Activated naive CD8-positive, alpha-beta T cell treated with anti-CD3 and anti-CD28 coated beads for 36 hours (primary cell): Measurements from ENCODE around the gene SDCCAG8. TPM values are rescaled to one million over a fixed set of nuclear protein-coding genes. Genes with fewer than 3 reads are reported as not detected.
A peak's percentile ranks its signal among the peaks of the same experiment; 100 is the strongest.

ENCODE experiments used
- DNase-seq: peaks from one replicate; pipeline ENCODE4 v3.0.0; 2021
- H3K27ac Mint-ChIP-seq: one replicate; pipeline ENCODE4 v1.8.0; 2022; ENCODE audit warnings: mild to moderate bottlenecking, moderate library complexity, mixed read lengths
- H3K27me3 Mint-ChIP-seq: one replicate; pipeline ENCODE4 v1.8.0; 2022; ENCODE audit warnings: mild to moderate bottlenecking, mixed read lengths
- H3K36me3 Mint-ChIP-seq: one replicate; pipeline ENCODE4 v1.8.0; 2021; ENCODE audit warnings: mild to moderate bottlenecking, mixed read lengths
- H3K4me1 Mint-ChIP-seq: one replicate; pipeline ENCODE4 v1.8.0; 2021; ENCODE audit warnings: mixed read lengths
- H3K4me3 Mint-ChIP-seq: one replicate; pipeline ENCODE4 v1.8.0; 2022; ENCODE audit warnings: mild to moderate bottlenecking, moderate library complexity, mixed read lengths
- H3K9me3 Mint-ChIP-seq: one replicate; pipeline ENCODE4 v1.8.0; 2022; ENCODE audit warnings: mixed read lengths
- total RNA-seq, 2 experiments: library from RNA; stranded (reverse); gene quantifications; one replicate each; pipeline ENCODE4 v1.2.3, GENCODE V29; 2021

The SDCCAG8 gene
- total RNA-seq, 2 experiments from 2014 or later, result 24.2 to 24.7 TPM

DNA sequence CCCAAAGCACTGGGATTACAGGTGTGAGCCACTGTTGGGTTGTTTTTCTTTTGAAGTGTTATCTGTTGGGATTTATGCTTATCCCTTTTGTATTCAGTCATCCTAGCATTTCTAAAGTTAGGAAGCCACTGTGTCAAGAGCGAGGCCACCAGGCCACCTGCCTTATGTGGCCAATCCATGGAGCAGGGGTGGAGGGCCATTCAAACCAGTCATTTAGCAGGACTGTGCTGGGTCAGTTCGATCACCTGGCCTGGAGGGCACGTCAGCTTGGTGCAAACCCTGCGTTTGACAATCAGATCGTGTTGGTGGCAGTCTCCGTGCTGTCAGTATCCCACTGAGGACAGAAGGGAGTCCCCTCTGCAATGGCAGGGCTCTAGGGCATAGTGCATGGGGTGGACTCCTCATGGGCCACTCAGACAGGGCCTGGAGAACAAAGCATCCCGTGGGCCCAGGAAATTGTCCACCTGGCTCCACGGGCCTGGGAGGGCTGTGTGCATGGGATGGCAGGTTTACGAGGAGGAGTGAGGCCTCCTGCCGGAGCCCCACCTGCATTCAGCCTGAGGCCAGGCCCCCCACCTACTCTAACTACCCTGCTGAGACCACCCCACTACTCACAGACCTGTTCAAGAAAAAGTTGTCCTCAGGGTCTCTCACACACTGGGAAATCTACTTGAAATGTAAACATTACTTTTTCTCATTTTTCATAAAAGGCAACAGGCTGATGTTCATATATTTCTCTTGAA, 242.3 kb downstream of the SDCCAG8 start:
- Mint-ChIP-seq H3K27ac (no peak overlapping the region), H3K9me3 (no peaks in the 10 kb centered on the region), H3K4me3 (no peak overlapping the region), H3K36me3 (peaks cover 13% of the 10 kb centered on the region), H3K27me3 (no peaks in the 10 kb centered on the region), H3K4me1 (peaks cover 6% of the 10 kb centered on the region)
- no peak for DNase-seq

DNA sequence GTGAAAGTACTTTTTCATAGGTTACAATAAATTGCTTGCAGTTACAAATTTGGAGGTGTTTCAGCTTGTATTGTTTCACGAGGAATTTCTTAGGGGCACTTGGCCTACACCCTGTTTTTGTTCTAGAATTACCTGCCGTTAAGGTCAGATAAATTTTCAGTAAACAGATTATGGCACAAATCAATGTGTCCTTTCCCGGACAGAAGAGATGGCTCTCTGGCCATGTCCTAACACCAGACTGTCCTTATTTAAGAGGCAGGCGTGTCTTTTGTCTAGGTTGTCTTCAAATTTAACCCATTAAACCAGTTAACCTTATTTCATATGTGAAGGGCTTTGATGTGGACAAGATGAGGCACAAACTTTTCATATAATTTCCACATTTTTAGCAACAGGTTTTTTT, 243.4 kb downstream of the SDCCAG8 start:
- no peak for DNase-seq
- H3K36me3 Mint-ChIP-seq, result peaks cover 13% of the 10 kb centered on the region
- H3K27me3 Mint-ChIP-seq, result no peaks in the 10 kb centered on the region
- H3K4me3 Mint-ChIP-seq, result no peak overlapping the region
- H3K27ac Mint-ChIP-seq, result no peak overlapping the region
- no peaks in the 10 kb centered on the region for H3K9me3 Mint-ChIP-seq
- H3K4me1 Mint-ChIP-seq, result peaks cover 6% of the 10 kb centered on the region

DNA sequence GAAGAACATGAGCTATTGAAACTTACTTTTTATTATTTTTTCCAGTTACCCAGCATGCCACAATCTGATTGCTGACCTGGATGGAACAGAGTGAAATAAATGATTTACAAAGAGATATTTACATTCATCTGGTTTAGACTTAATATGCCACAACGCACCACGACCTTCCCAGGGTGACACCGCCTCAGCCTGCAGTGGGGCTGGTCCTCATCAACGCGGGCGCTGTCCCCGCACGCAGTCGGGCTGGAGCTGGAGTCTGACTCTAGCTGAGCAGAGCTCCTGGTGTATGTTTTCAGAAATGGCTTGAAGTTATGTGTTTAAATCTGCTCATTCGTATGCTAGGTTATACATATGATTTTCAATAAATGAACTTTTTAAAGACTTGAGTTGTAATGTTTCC, 243.9 kb downstream of the SDCCAG8 start:
- no peaks in the 10 kb centered on the region for H3K27me3 Mint-ChIP-seq
- H3K36me3 Mint-ChIP-seq, result peaks cover 14% of the 10 kb centered on the region
- H3K4me3 Mint-ChIP-seq, result no peak overlapping the region
- peaks cover 6% of the 10 kb centered on the region for H3K4me1 Mint-ChIP-seq
- H3K27ac Mint-ChIP-seq, result peak overlapping the region; percentile 39
- no peaks in the 10 kb centered on the region for H3K9me3 Mint-ChIP-seq
- no peak for DNase-seq

DNA sequence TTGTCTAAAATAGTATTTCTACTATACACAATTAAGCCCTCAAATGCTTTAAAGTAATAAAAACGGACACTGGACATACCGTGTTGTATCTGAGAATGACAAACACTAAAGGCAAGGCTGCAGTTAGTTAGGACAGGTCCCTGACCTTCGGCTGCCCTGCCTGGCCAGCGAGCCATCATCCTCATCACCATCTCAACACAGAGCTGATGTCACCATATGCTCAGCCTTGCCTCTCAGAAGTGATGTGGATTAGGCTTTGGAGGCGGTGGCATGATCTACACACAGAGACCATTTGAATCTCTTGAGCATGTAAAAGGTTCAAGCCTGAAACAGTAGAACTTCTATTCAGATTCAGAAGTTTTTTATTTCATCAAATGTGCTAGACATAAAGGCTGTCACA, 244.7 kb downstream of the SDCCAG8 start:
- Mint-ChIP-seq H3K27me3 (no peaks in the 10 kb centered on the region), H3K4me1 (peaks cover 6% of the 10 kb centered on the region), H3K9me3 (no peaks in the 10 kb centered on the region), H3K27ac (no peak overlapping the region), H3K4me3 (no peak overlapping the region), H3K36me3 (peaks cover 18% of the 10 kb centered on the region)
- no peak for DNase-seq

DNA sequence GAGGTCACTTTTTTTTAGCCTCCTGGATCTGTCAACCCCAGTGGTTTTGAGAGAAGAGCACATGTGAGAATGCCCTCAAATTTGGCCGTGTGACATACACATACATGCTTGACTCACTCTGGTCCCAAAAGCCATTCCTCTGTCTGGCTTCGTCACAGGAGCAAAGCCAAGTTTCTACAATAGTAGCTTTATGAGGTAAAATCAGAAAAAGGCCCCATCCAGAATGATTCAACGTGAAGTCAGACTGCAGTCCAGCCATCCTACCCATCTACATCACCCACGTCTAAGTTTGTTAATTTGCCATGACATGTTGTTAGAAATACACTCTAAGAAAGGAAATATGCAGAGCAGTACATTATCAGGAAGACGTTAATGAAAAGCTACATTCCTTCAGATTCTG, 245.2 kb downstream of the SDCCAG8 start:
- Mint-ChIP-seq H3K4me3 (no peak overlapping the region), H3K27ac (no peak overlapping the region), H3K27me3 (no peaks in the 10 kb centered on the region), H3K9me3 (no peaks in the 10 kb centered on the region), H3K36me3 (peaks cover 18% of the 10 kb centered on the region), H3K4me1 (peaks cover 4% of the 10 kb centered on the region)
- no peak for DNase-seq

DNA sequence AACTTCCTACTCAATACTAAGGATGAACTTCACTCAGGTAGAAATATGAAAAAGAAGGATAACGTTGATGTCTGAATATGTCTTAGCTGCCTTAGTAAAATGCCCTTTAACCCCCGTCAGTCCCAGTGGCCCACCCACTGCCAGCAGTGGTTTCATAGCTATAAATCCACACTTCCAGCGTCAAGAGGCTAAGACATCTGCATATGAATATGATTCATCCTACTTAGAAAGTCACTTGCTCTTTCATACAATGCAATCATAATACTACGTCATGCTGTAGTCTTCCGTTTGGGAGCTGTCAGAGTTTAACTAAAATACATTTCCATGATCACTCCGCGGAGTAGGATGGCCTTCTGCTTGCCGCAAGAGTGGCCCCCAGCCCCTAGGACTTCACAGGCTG, 247.3 kb downstream of the SDCCAG8 start:
- Mint-ChIP-seq H3K36me3 (peaks cover 9% of the 10 kb centered on the region), H3K4me1 (peaks cover 17% of the 10 kb centered on the region), H3K27me3 (no peaks in the 10 kb centered on the region), H3K4me3 (no peak overlapping the region), H3K27ac (no peak overlapping the region), H3K9me3 (no peaks in the 10 kb centered on the region)
- no peak for DNase-seq

DNA sequence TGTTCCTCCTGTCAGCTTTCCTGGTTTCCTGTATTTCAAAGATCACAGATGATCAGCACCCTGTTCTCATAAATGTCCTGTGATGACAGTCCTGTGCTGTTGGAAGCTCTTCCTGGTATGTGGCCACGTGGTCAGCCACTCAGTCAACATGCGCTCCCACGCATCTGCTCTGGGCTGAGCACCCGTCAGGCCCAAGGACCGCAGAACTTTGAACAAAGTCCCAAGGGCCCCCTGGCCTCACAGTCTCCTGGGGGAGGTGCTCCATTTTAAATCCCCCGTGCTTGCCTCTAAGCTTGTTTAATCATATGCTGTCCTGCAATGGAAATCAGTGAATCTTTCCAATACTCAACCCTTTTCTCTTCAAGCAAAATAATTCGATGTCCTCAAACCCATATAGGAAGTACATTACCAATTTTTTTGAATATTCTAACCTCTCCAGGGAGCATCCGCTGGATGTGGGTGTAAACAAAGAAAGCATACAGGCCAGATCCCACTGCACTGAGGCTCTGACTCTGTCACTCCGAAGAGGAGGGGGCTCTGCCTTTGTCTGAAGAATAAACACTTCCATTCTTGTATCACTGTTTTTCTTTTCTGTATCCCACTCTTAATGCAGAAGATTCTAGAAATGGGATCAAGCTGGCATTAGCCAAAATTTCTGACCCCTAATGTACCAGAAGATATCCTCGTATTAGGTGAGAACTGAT, 250.3 kb downstream of the SDCCAG8 start:
- Mint-ChIP-seq H3K36me3 (peaks cover 9% of the 10 kb centered on the region), H3K27ac (no peak overlapping the region), H3K9me3 (no peaks in the 10 kb centered on the region), H3K4me3 (no peak overlapping the region), H3K27me3 (no peaks in the 10 kb centered on the region), H3K4me1 (peaks cover 22% of the 10 kb centered on the region)
- no peak for DNase-seq

DNA sequence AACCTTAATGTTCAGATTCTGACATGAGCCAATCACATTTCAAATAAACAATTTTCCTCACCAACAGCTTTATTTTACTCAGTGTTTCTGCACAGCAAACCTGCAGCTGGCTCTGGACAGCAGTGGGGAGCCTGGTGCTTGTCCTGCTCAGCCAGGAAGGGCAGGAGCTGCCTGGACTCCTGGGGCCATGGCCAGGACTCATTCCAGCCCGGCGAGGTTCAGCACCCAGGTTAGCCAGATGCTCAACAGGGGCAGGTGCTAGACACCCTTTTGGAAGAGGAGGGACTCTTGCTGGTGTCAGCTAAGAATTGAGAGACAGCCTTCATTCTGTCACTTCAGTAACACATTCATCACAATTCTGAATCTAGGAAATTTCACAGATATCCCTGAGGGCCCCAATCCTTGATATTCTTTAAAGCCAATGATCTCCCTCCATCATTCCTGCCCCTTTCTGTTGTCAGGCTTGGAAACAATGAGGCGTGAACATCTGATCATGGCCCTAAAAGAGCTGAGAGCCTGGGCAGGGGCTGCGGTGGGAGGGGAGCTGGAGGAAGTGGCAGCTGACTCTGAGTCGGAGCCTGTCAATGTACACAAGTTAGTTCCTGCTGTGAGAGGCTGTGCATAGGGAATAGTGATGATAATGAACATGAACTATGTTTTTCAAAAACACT, 251.3 kb downstream of the SDCCAG8 start:
- no peak for DNase-seq
- Mint-ChIP-seq H3K4me3 (no peak overlapping the region), H3K9me3 (no peaks in the 10 kb centered on the region), H3K27ac (no peak overlapping the region), H3K36me3 (peaks cover 11% of the 10 kb centered on the region), H3K27me3 (no peaks in the 10 kb centered on the region), H3K4me1 (peaks cover 22% of the 10 kb centered on the region)

DNA sequence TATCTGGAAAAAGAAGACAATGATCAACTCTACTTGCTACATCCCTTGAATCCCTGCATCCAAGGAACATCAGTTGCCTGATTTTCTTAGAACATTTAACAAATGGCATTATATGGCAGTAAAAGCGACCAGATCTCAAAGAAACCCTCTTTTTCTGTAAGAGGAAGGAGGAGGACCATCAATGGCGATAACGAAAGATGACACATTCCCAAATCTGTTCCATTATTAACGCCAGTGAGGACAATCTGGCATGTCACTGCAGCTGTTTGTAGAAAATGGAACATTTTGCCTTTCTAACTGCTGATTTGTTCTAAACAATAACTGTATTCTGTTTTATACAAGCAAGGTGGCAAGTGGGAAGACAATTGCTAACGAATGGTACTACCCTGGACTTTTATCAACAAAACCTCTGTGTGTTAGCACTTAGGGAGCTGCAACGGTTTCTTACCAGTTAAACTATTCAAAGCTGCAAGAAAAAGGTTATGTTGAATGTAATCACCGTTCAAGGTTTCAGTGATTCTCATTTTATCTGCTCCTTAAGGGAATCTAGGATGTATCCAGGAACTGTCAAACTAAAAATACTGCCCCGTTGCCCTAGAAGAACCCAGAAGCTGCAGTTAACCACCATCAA, 251.9 kb downstream of the SDCCAG8 start:
- DNase-seq, result no peak
- Mint-ChIP-seq H3K36me3 (peaks cover 11% of the 10 kb centered on the region), H3K27me3 (no peaks in the 10 kb centered on the region), H3K4me1 (peaks cover 22% of the 10 kb centered on the region), H3K9me3 (no peaks in the 10 kb centered on the region), H3K4me3 (no peak overlapping the region), H3K27ac (no peak overlapping the region)

DNA sequence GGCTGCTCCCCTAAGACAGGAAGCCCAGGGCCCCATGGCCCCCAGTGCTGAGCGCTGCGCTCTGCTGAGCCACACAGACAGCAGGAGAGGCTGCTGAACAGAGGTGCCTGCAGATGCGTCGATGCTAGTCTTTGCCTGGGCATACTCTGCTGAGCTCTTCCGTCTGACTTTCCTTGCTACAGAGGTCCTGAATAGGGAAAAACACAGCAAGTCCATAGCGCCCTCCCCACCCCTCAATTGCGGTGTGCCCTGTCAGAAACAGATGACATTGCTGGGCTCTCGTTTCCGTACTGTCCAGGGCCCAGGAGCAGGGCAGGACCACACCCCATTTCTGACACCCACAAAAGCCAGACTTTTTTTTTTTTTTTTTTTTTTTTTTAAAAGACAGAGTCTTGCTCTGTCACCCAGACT, 252.5 kb downstream of the SDCCAG8 start:
- Mint-ChIP-seq H3K9me3 (no peaks in the 10 kb centered on the region), H3K4me3 (no peak overlapping the region), H3K27me3 (no peaks in the 10 kb centered on the region), H3K4me1 (peaks cover 22% of the 10 kb centered on the region), H3K36me3 (peaks cover 9% of the 10 kb centered on the region), H3K27ac (no peak overlapping the region)
- DNase-seq, result peak; percentile 20

DNA sequence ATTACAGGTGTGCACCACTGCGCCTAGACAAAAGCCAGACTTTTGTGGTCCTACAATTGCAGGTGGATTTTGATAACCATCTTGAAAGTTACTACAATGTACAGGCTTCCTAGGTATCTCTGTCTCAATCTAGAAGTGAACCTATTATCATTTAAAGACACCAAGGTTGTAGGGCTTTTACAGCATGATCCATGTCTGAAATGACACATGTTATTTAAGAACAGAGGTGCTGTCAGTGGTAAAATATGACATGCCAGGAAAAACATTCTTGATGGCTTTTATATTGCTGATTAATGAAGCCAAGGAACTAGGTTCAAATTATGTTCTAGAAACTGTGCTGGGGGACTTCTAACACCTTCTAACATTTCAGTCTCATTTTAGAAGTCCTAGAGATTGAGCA, 253.1 kb downstream of the SDCCAG8 start:
- H3K27me3 Mint-ChIP-seq, result no peaks in the 10 kb centered on the region
- peaks cover 27% of the 10 kb centered on the region for H3K4me1 Mint-ChIP-seq
- DNase-seq, result no peak
- no peaks in the 10 kb centered on the region for H3K9me3 Mint-ChIP-seq
- H3K36me3 Mint-ChIP-seq, result peaks cover 9% of the 10 kb centered on the region
- H3K27ac Mint-ChIP-seq, result no peak overlapping the region
- H3K4me3 Mint-ChIP-seq, result no peak overlapping the region

DNA sequence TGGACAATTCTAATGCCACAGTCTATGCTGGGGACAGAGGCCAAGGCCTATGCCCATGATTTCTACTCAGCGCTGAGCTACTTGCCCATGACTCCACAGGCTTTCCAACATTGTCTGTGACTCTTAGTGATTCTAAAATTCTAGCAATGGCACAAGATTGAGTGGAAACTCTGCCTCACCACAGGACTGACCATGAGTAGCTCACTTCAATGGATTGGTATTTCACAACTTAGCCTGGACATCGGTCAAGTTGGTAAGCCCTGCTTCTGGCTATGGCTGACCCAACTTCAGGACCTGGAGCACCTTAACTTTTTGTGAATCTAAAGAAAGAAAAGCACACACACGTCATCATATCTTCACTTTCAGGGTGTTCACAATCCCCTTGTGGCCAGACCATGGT, 255.1 kb downstream of the SDCCAG8 start:
- Mint-ChIP-seq H3K4me1 (peaks cover 35% of the 10 kb centered on the region), H3K4me3 (no peak overlapping the region), H3K27ac (no peak overlapping the region), H3K36me3 (peaks cover 4% of the 10 kb centered on the region), H3K27me3 (no peaks in the 10 kb centered on the region), H3K9me3 (no peaks in the 10 kb centered on the region)
- DNase-seq, result no peak

DNA sequence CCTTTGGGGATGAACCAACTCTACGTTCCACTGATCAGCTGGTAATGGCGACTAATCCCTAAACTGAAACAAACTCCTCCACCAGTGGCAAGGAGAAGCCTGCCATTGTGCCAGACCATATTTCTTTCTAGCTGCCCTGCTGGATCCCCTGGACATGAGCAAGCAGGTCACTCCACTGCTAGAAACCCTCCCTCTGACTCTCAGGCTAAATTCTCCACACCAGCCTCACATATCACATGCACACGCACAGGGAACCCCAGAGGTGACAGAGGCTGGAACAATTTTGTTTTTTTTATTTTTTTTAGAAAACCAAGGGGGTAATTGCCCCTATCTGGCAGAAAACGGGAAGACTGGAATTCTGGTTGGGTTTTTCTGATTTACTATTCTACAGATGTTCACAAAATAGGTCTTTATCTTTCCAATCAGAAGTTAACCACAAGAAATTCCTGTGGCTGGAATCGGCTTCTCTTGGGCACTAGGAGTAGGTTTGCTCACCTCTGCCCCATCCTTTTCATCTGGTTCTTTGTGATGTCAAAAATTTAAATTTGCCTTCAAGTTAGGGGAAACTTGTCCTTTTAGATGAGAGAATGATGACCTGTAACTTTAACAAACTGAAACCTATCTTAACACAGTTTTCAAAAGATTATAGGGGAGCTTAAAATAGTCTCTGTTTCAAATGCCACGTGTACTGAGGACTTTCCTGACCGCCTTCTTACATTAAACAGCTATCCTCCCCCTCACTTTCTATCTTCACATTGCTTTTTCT, 258.1 kb downstream of the SDCCAG8 start:
- Mint-ChIP-seq H3K9me3 (peaks cover 6% of the 10 kb centered on the region), H3K4me1 (peaks cover 19% of the 10 kb centered on the region), H3K27ac (no peak overlapping the region), H3K4me3 (no peak overlapping the region), H3K36me3 (peaks cover 13% of the 10 kb centered on the region), H3K27me3 (no peaks in the 10 kb centered on the region)
- DNase-seq, result no peak

DNA sequence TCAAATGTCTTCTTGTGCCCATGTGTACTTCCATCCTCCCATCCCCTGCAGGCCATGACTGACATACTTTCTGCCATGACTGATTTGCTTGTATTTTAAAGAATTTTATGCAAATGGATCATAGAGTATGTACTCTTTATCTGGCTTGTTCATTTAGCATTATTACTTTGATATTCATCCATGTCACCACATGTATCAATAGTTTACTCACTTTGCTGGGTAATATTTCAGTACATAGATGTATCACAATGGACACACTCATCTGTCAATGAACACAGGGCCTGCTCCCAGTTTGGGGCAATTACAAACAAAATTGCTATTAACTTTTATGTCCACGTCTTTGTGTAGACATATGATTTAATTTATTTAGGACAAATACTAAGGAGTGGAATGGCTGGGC, 259.1 kb downstream of the SDCCAG8 start:
- Mint-ChIP-seq H3K4me3 (no peak overlapping the region), H3K27me3 (no peaks in the 10 kb centered on the region), H3K4me1 (peaks cover 13% of the 10 kb centered on the region), H3K27ac (no peak overlapping the region), H3K36me3 (peaks cover 16% of the 10 kb centered on the region), H3K9me3 (peaks cover 6% of the 10 kb centered on the region)
- no peak for DNase-seq
